GM10248 (cell line): Measurements from ENCODE around the gene EHD2.

Experiments used
- CTCF ChIA-PET: fragments of 300-600 bp; sonication (Branson Sonifier 250); formaldehyde crosslinking; extraction: SDS; loops from one replicate; lab custom pipeline; 2021; ENCODE audit warnings: antibody characterized with exemption; lab: Yijun Ruan, JAX
- POLR2A ChIA-PET: fragments of 350-650 bp; sonication (Branson Sonifier 250); formaldehyde crosslinking; extraction: SDS; loops from one replicate; lab custom pipeline; 2020; ENCODE audit warnings: antibody characterized with exemption; lab: Yijun Ruan, JAX
- DNase-seq: peaks from one replicate; pipeline ENCODE4 v3.0.0; 2012; ENCODE audit errors: extremely low spot score
- CTCF ChIP-seq: IDR thresholded peaks from 2 replicates; pipeline ENCODE4 v1.5.1; 2012; ENCODE audit warnings: mild to moderate bottlenecking, low read depth; ENCODE audit errors: extremely low read depth, missing control alignments, control extremely low read depth

EHD2 gene

GRCh38 chr19:47696635-47697034, 16.6 kb upstream of the EHD2 start:
- TF ChIP-seq CTCF: no peak
- no peak for DNase-seq
- POLR2A ChIA-PET: interaction anchor here (0.7 kb wide), 1 partner anchor 96 kb away, joined by 4 read pairs; no protein-coding TSS in a partner anchor
- CTCF ChIA-PET: interaction anchor here (1.4 to 15.6 kb wide), 5 partner anchors 9 to 260 kb away, joined by 3 to 288 read pairs (median 5); no protein-coding TSS in a partner anchor

- CTCF ChIA-PET: interaction anchor here (0.8 to 15.6 kb wide), 19 partner anchors 8 to 406 kb away, joined by 3 to 288 read pairs (median 4); partner anchors contain the start of genes DHX34, EHD2 and NAPA
- DNase-seq: peak; percentile 85
- POLR2A ChIA-PET: no interaction called here
- peak; percentile 95 for TF ChIP-seq CTCF
Observed at GRCh38 chr19:47697863-47698609, 15.2 kb upstream of the EHD2 start.

GRCh38 chr19:47698631-47699359, 14.4 kb upstream of the EHD2 start:
- DNase-seq: no peak
- ChIA-PET CTCF (interaction anchor here (0.8 to 15.6 kb wide), 29 partner anchors 9 to 406 kb away, joined by 3 to 288 read pairs (median 4); partner anchors contain the start of genes DHX34, EHD2, KPTN and NAPA), POLR2A (no interaction called here)
- TF ChIP-seq CTCF: peak; percentile 3

GRCh38 chr19:47699360-47699917, 13.8 kb upstream of the EHD2 start:
- peak; percentile 84 for DNase-seq
- POLR2A ChIA-PET: no interaction called here
- CTCF ChIA-PET: interaction anchor here (0.9 to 15.6 kb wide), 30 partner anchors 9 to 414 kb away, joined by 3 to 288 read pairs (median 4); partner anchors contain the start of genes EHD2 and KPTN
- peak; percentile 83 for TF ChIP-seq CTCF

GRCh38 chr19:47700934-47701716, 12.1 kb upstream of the EHD2 start:
- ChIA-PET POLR2A (no interaction called here), CTCF (interaction anchor here (0.8 to 15.6 kb wide), 6 partner anchors 8 to 272 kb away, joined by 3 to 288 read pairs (median 16); partner anchors contain the start of gene EHD2)
- TF ChIP-seq CTCF: no peak
- DNase-seq: no peak
